HepG2 (cell line): ENCODE data around the gene FAM118B. TPM values are rescaled to one million over a fixed set of nuclear protein-coding genes. Genes with fewer than 3 reads are reported as not detected.

Experiments
- ATAC-seq: fragments of 200-7000 bp; cut with Tn5 transposase; 3 replicates; pipeline ENCODE4 v1.9.1; 2020; ENCODE audit warnings: mild to moderate bottlenecking, moderate library complexity
- BruUV-seq: library from RNA; stranded (reverse); fragments of 400-500 nt; replicated peaks from 2 replicates; lab custom pipeline; 2021; lab: Mats Ljungman, UMichigan
- CTCF ChIA-PET: fragments of 300-600 bp; formaldehyde crosslinking; extraction: SDS; loops from one replicate; lab custom pipeline; 2021; ENCODE audit warnings: low total read pairs, inconsistent platforms, low intra/inter-chr PET ratio; lab: Yijun Ruan, JAX
- POLR2A ChIA-PET: fragments of 350-600 bp; sonication (Branson Sonifier 250); formaldehyde crosslinking; loops from one replicate; lab custom pipeline; 2020; ENCODE audit warnings: antibody characterized with exemption, inconsistent platforms; lab: Yijun Ruan, JAX
- DNase-seq: peaks from one replicate; pipeline ENCODE4 v3.0.0-alpha.2; 2015; ENCODE audit warnings: low spot score
- FAIRE-seq: peaks from 3 replicates; lab custom pipeline; 2011; peaks lifted over from hg19 to GRCh38; lab: Jason Lieb, UNC
- H2AFZ ChIP-seq: one replicate; pipeline ENCODE4 v1.6.1; 2011; ENCODE audit warnings: low read length, inconsistent platforms
- H3K27ac ChIP-seq: fragments of 300-600 bp; 3 replicates; pipeline ENCODE4 v1.8.0; 2011; ENCODE audit warnings: mixed run types, mild to moderate bottlenecking, mixed read lengths, low read length, inconsistent platforms; ENCODE audit not compliant: insufficient read depth; ENCODE audit errors: extremely low read length
- H3K27me3 ChIP-seq, 2 experiments: fragments of 200-600 bp in 1 of 2; 2 replicates in 1 of 2; 3 replicates in 1 of 2; pipeline versions ENCODE4 v1.6.0 to v1.8.0; 2011; ENCODE audit warnings: low read length in 2 of 2, mild to moderate bottlenecking in 2 of 2, moderate library complexity in 2 of 2, inconsistent platforms in 1 of 2; ENCODE audit not compliant: insufficient read depth in 2 of 2, control insufficient read depth in 1 of 2
- H3K36me3 ChIP-seq, 2 experiments: fragments of 200-600 bp in 1 of 2; replicated peaks in 1 of 2; 2 replicates in 1 of 2; 3 replicates in 1 of 2; pipeline versions ENCODE4 v1.5.1 to v1.8.0; 2011; ENCODE audit warnings: low read length in 2 of 2, inconsistent platforms in 1 of 2; ENCODE audit not compliant: insufficient read depth in 2 of 2, control insufficient read depth in 1 of 2
- H3K4me1 ChIP-seq: 2 replicates; pipeline ENCODE4 v1.5.1; 2012; ENCODE audit warnings: low read length, inconsistent platforms; ENCODE audit not compliant: insufficient read depth
- H3K4me2 ChIP-seq: 2 replicates; pipeline ENCODE4 v1.6.0; 2011; ENCODE audit warnings: low read depth, low read length, inconsistent platforms
- H3K4me3 ChIP-seq, 3 experiments: fragments of 200-600 bp in 1 of 3; sonication (generic), shearing (Covaris generic) in 1 of 3; replicated peaks in 1 of 3; 2 replicates each; pipeline ENCODE4 v1.5.1; 2011 to 2016; ENCODE audit warnings: low read length in 3 of 3, inconsistent platforms in 2 of 3, low read depth in 2 of 3, mild to moderate bottlenecking in 2 of 3, control low read depth in 1 of 3, mixed read lengths in 1 of 3; ENCODE audit not compliant: insufficient read depth in 1 of 3
- H3K79me2 ChIP-seq: one replicate; pipeline ENCODE4 v1.6.1; 2011; ENCODE audit warnings: low read length, inconsistent platforms; ENCODE audit not compliant: insufficient read depth
- H3K9ac ChIP-seq: 2 replicates; pipeline ENCODE4 v1.6.0; 2011; ENCODE audit warnings: mild to moderate bottlenecking, low read depth, low read length, inconsistent platforms; ENCODE audit not compliant: insufficient read depth
- H3K9me3 ChIP-seq: 2 replicates; pipeline ENCODE4 v1.5.1; 2012; ENCODE audit warnings: mild to moderate bottlenecking, low read length
- H4K20me1 ChIP-seq: 2 replicates; pipeline ENCODE4 v1.6.0; 2011; ENCODE audit warnings: inconsistent platforms, mild to moderate bottlenecking, low read length, moderate library complexity; ENCODE audit not compliant: insufficient read depth
- CREM ChIP-seq, 2 experiments: sonication (generic) in 1 of 2; formaldehyde crosslinking in 1 of 2; IDR thresholded peaks; 2 replicates each; pipeline versions ENCODE4 v1.4.0 to v1.6.1; 2016 to 2020; ENCODE audit warnings: antibody characterized with exemption in 1 of 2, mild to moderate bottlenecking in 1 of 2, missing genetic modification reagents in 1 of 2
- CTCF ChIP-seq: sonication (generic); formaldehyde crosslinking; IDR thresholded peaks from 2 replicates; pipeline ENCODE4 v1.5.0; 2020; ENCODE audit warnings: mild to moderate bottlenecking, missing genetic modification reagents, moderate library complexity
- DNMT1 ChIP-seq: sonication (generic); formaldehyde crosslinking; IDR thresholded peaks from 2 replicates; pipeline ENCODE4 v1.5.1; 2020; ENCODE audit warnings: mild to moderate bottlenecking, missing genetic modification reagents
- HCFC1 ChIP-seq: fragments of 150-350 bp; IDR thresholded peaks from 2 replicates; pipeline ENCODE4 v1.6.1; 2014; ENCODE audit warnings: low read depth, low read length
- KLF11 ChIP-seq: IDR thresholded peaks from 2 replicates; pipeline ENCODE4 v1.6.1; 2016; ENCODE audit warnings: missing compliant biosample characterization
- MLXIP ChIP-seq: sonication (generic); formaldehyde crosslinking; IDR thresholded peaks from 2 replicates; pipeline ENCODE4 v1.9.0; 2021; ENCODE audit warnings: missing genetic modification reagents, borderline replicate concordance
- RFX3 ChIP-seq: IDR thresholded peaks from 2 replicates; pipeline ENCODE4 v1.6.1; 2016; ENCODE audit warnings: missing biosample characterization, missing genetic modification reagents
- SP5 ChIP-seq: IDR thresholded peaks from 2 replicates; pipeline ENCODE4 v1.6.1; 2016; ENCODE audit warnings: low read depth, borderline replicate concordance
- SPEN ChIP-seq: sonication (generic); formaldehyde crosslinking; IDR thresholded peaks from 2 replicates; pipeline ENCODE4 v1.5.1; 2020; ENCODE audit warnings: low read depth, mild to moderate bottlenecking, missing genetic modification reagents
- ZNF143 ChIP-seq: sonication (generic); formaldehyde crosslinking; IDR thresholded peaks from 2 replicates; pipeline ENCODE4 v1.4.0; 2020; ENCODE audit warnings: missing genetic modification reagents
- ZNF317 ChIP-seq: sonication (generic); formaldehyde crosslinking; IDR thresholded peaks from 2 replicates; pipeline ENCODE4 v1.5.0; 2020; ENCODE audit warnings: mild to moderate bottlenecking, missing genetic modification reagents
- ZNF577 ChIP-seq: sonication (generic); formaldehyde crosslinking; IDR thresholded peaks from 2 replicates; pipeline ENCODE4 v1.4.0; 2020; ENCODE audit warnings: mild to moderate bottlenecking, low read depth, missing genetic modification reagents, borderline replicate concordance
- ZNF674 ChIP-seq: sonication (generic); formaldehyde crosslinking; IDR thresholded peaks from 2 replicates; pipeline ENCODE4 v1.5.0; 2020; ENCODE audit warnings: low read depth, mild to moderate bottlenecking, missing genetic modification reagents
- WGBS: methylation state at CpG from one replicate; pipeline ENCODE4 v1.1.6; 2017; ENCODE audit warnings: low lambda C conversion rate; 5-methylcytosine and 5-hydroxymethylcytosine counted together
- in situ Hi-C: cut with HindIII; loops from 2 replicates; pipeline ENCODE4 v1.10.0; 2017; ENCODE audit warnings: low pct_unique_long_range_greater_than_20kb; ENCODE audit not compliant: extremely low pct_ligation_motif_present
- intact Hi-C: fragments of 100-400 bp; cut with micrococcal nuclease; formaldehyde crosslinking; loops from one replicate; pipeline ENCODE4 v1.10.0; 2022; ENCODE audit not compliant: unreplicated experiment
- polyA plus RNA-seq, 8 experiments: library from polyadenylated mRNA; depleted of rRNA in 3 of 8; stranded (reverse) in 7 of 8; unstranded in 1 of 8; fragments of >200 nt; fragmentation: Illumina TruSeq in 4 of 8; extraction: Trizol in 4 of 8; gene quantifications; 2 replicates each; pipeline versions ENCODE4 v1.2.1 to v1.2.3, GENCODE V29; 2011 to 2016; ENCODE audit warnings: low read depth in 4 of 8, missing spikeins in 1 of 8, mixed read lengths in 1 of 8; ENCODE audit not compliant: insufficient read depth in 1 of 8
- total RNA-seq, 5 experiments: library from RNA; depleted of rRNA; stranded (reverse); fragments of >200 nt; fragmentation: Illumina TruSeq; extraction: Trizol; gene quantifications; 2 replicates each; pipeline ENCODE4 v1.2.3, GENCODE V29; 2016; ENCODE audit warnings: low read depth in 1 of 5

The FAM118B gene
- total and polyA plus RNA-seq, 2 of the 13 experiments (the other 11 are each of a cell fraction or from before 2014, with no cell fraction given): 10.2 to 25.7 TPM

- intact Hi-C loops (no loop called here), in situ Hi-C loops (loop anchor here (10.0 kb wide), 1 partner anchor 128 kb away; the partner anchor contains the start of gene CDON)
- Histone ChIP-seq H3K27me3 (no peaks in the 10 kb centered on the region), H3K36me3 (peaks cover 3 to 31% of the 10 kb centered on the region in 2 experiments; a peak in 4 of 5 replicates), H3K4me2 (no peak overlapping the region), H3K9me3 (no peaks in the 10 kb centered on the region), H3K4me1 (peaks cover 68% of the 10 kb centered on the region), H4K20me1 (no peaks in the 10 kb centered on the region), H3K9ac (peak overlapping the region; percentile 43), H3K79me2 (no peaks in the 10 kb centered on the region), H3K4me3 (no peak overlapping the region), H2AFZ (no peak overlapping the region), H3K27ac (peak overlapping the region; percentile 40)
- DNase-seq: no peak
- FAIRE-seq: no peak
- ATAC-seq: no peak
- BruUV-seq: no TSS peak
- ChIA-PET CTCF (interaction anchor here (0.9 to 2.6 kb wide), 3 partner anchors 250 to 318 kb away, joined by 3 to 15 read pairs (median 3); no protein-coding TSS in a partner anchor), POLR2A (interaction anchor here (1.3 to 2.2 kb wide), 5 partner anchors 32 to 131 kb away, joined by 5 to 12 read pairs (median 6); no protein-coding TSS in a partner anchor)
- no peak for TF ChIP-seq ZNF317 (CRISPR knock-in tag)
- 0 out of 2 replicates have a peak, but pooled peaks have one; percentile 2 for TF ChIP-seq ZNF143
- no peak for TF ChIP-seq ZNF577 (CRISPR knock-in tag)
- 98% methylated on average over 7 of the region's 7 CpGs for WGBS
Measured at GRCh38 chr11:126192361-126192760, 19.2 kb upstream of the FAM118B start.

- intact Hi-C loops: no loop called here
- peaks cover 61% of the 10 kb centered on the region for H3K4me1 ChIP-seq
- H3K4me2 ChIP-seq: peak overlapping the region; percentile 36
- H3K27me3 ChIP-seq: no peaks in the 10 kb centered on the region
- H3K4me3 ChIP-seq: peak overlapping the region in 1 of 3 experiments; percentile 1; a peak in 1 of 6 replicates
- 52% methylated on average over 7 of the region's 16 CpGs for WGBS
- peak overlapping the region; percentile 52 for H3K27ac ChIP-seq
- FAIRE-seq (no peak), DNase-seq (peak; percentile 76), ATAC-seq (peak; percentile 15; the same call in 2 of the 3 replicates)
- ChIA-PET CTCF (interaction anchor here (1.5 to 2.6 kb wide), 3 partner anchors 251 to 319 kb away, joined by 3 to 24 read pairs (median 15); no protein-coding TSS in a partner anchor), POLR2A (interaction anchor here (0.7 to 2.2 kb wide), 11 partner anchors 10 to 290 kb away, joined by 3 to 12 read pairs (median 5); partner anchors contain the start of genes CDON, FAM118B, PUS3 and RPUSD4)
- no TSS peak for BruUV-seq
- no peaks in the 10 kb centered on the region for H4K20me1 ChIP-seq
- no peak overlapping the region for H2AFZ ChIP-seq
- H3K9ac ChIP-seq: peak overlapping the region; percentile 16; the same call in 1 of the 2 replicates
- H3K9me3 ChIP-seq: no peaks in the 10 kb centered on the region
- in situ Hi-C loops: loop anchor here (10.0 kb wide), 1 partner anchor 128 kb away; the partner anchor contains the start of gene CDON
- H3K36me3 ChIP-seq: peaks cover 8 to 38% of the 10 kb centered on the region in 2 experiments
- no peaks in the 10 kb centered on the region for H3K79me2 ChIP-seq
- TF ChIP-seq CTCF (CRISPR knock-in tag) (peak; percentile 24), SP5 (peak; percentile 67; the same call in 1 of the 2 replicates), DNMT1 (CRISPR knock-in tag) (0 out of 2 replicates have a peak, but pooled peaks have one; percentile 40), RFX3 (CRISPR knock-in tag) (no peak), CREM (IDR thresholded peaks at IDR 0.05) (peak; percentile 70; the same call in 1 of the 2 replicates), CREM (CRISPR knock-in tag; IDR thresholded peaks at IDR 0.05) (no peak), MLXIP (CRISPR knock-in tag) (no peak), HCFC1 (no peak), ZNF674 (CRISPR knock-in tag) (no peak), KLF11 (CRISPR knock-in tag) (no peak), SPEN (CRISPR knock-in tag) (0 out of 2 replicates have a peak, but pooled peaks have one; percentile 29)
Measured at GRCh38 chr11:126193038-126193478, 18.5 kb upstream of the FAM118B start.
